H1 (cell line): ENCODE results near the gene CDC40. TPM values are rescaled to one million over a fixed set of nuclear protein-coding genes. Genes with fewer than 3 reads are reported as not detected.

Experiments used
- CTCF ChIA-PET: fragments of 300-600 bp; sonication (Branson Sonifier 250); formaldehyde crosslinking; loops from one replicate; lab custom pipeline; 2021; ENCODE audit not compliant: partially characterized antibody; lab: Charles Lee
- POLR2A ChIA-PET: fragments of 300-600 bp; sonication (Branson Sonifier 250); formaldehyde crosslinking; loops from one replicate; lab custom pipeline; 2021; ENCODE audit warnings: inconsistent platforms; ENCODE audit not compliant: partially characterized antibody; lab: Charles Lee
- DNase-seq, 2 experiments: peaks; one replicate each; pipeline versions ENCODE4 v3.0.0 to v3.0.0-alpha.2; 2010 to 2022; ENCODE audit warnings: low spot score in 2 of 2, low read depth in 1 of 2, mixed read lengths in 1 of 2
- FAIRE-seq: peaks from 2 replicates; lab custom pipeline; 2011; peaks lifted over from hg19 to GRCh38; lab: Jason Lieb, UNC
- H2AFZ ChIP-seq: 2 replicates; pipeline ENCODE4 v1.8.1; 2012; ENCODE audit warnings: low read length, inconsistent platforms
- H2AK5ac ChIP-seq: 2 replicates; pipeline ENCODE4 v1.6.1; 2013; ENCODE audit warnings: low read depth, low read length
- H2BK120ac ChIP-seq: replicated peaks from 2 replicates; pipeline ENCODE3; 2013; ENCODE audit warnings: low read depth, low read length, inconsistent platforms
- H2BK12ac ChIP-seq: 2 replicates; pipeline ENCODE4 v1.6.1; 2013; ENCODE audit warnings: low read depth, low read length
- H2BK15ac ChIP-seq: 2 replicates; pipeline ENCODE4 v1.6.1; 2013; ENCODE audit warnings: low read length
- H2BK20ac ChIP-seq: 2 replicates; pipeline ENCODE4 v1.6.1; 2013; ENCODE audit warnings: low read length
- H2BK5ac ChIP-seq: 2 replicates; pipeline ENCODE4 v1.6.1; 2013; ENCODE audit warnings: low read depth, low read length
- H3K14ac ChIP-seq: 2 replicates; pipeline ENCODE4 v1.6.1; 2013; ENCODE audit warnings: inconsistent platforms; ENCODE audit not compliant: insufficient read length
- H3K18ac ChIP-seq: 2 replicates; pipeline ENCODE4 v1.6.1; 2013; ENCODE audit warnings: low read length; ENCODE audit errors: extremely low read depth
- H3K23ac ChIP-seq: 2 replicates; pipeline ENCODE4 v1.6.1; 2013; ENCODE audit warnings: inconsistent platforms; ENCODE audit not compliant: insufficient read length
- H3K23me2 ChIP-seq: 2 replicates; pipeline ENCODE4 v1.6.1; 2013; ENCODE audit warnings: low read depth, low read length
- H3K27ac ChIP-seq: 2 replicates; pipeline ENCODE4 v1.6.1; 2011; ENCODE audit warnings: low read depth, low read length, inconsistent platforms
- H3K27me3 ChIP-seq, 4 experiments: replicated peaks in 1 of 4; 1 replicate in 1 of 4; 2 replicates in 3 of 4; pipeline versions ENCODE4 v1.6.1 to v1.8.1; 2011 to 2013; ENCODE audit warnings: low read length in 3 of 4, mild to moderate bottlenecking in 3 of 4, inconsistent platforms in 2 of 4, mixed read lengths in 2 of 4, moderate library complexity in 1 of 4; ENCODE audit not compliant: control insufficient read depth in 3 of 4, insufficient read depth in 3 of 4; ENCODE audit errors: extremely low read depth in 1 of 4
- H3K36me3 ChIP-seq, 4 experiments: 2 replicates each; pipeline versions ENCODE4 v1.6.1 to v1.8.1; 2011 to 2013; ENCODE audit warnings: mild to moderate bottlenecking in 4 of 4, low read length in 3 of 4, moderate library complexity in 2 of 4, control low read depth in 1 of 4, inconsistent platforms in 1 of 4; ENCODE audit not compliant: insufficient read depth in 4 of 4, control insufficient read depth in 2 of 4
- H3K4ac ChIP-seq: replicated peaks from 2 replicates; pipeline ENCODE3; 2013; ENCODE audit warnings: low read length, low read depth, mixed read lengths, inconsistent platforms; ENCODE audit not compliant: insufficient read length
- H3K4me1 ChIP-seq, 4 experiments: replicated peaks in 1 of 4; 1 replicate in 1 of 4; 2 replicates in 3 of 4; pipeline versions ENCODE4 v1.6.1 to v1.8.1; 2011 to 2013; ENCODE audit warnings: low read length in 3 of 4, inconsistent platforms in 2 of 4, mixed read lengths in 1 of 4; ENCODE audit not compliant: insufficient read depth in 4 of 4, control insufficient read depth in 3 of 4
- H3K4me2 ChIP-seq, 2 experiments: 2 replicates each; pipeline versions ENCODE4 v1.6.1 to v1.8.1; 2011 to 2013; ENCODE audit warnings: low read depth in 2 of 2, low read length in 2 of 2, control low read depth in 1 of 2, inconsistent platforms in 1 of 2, mild to moderate bottlenecking in 1 of 2; ENCODE audit not compliant: insufficient read depth in 1 of 2
- H3K4me3 ChIP-seq, 4 experiments: fragments of 200-600, 300-600 bp in 1 of 4; sonication (generic), shearing (Covaris generic), sonication (Bioruptor Twin) in 1 of 4; 2 replicates each; pipeline versions ENCODE4 v1.5.1 to v1.8.1; 2011 to 2016; ENCODE audit warnings: low read length in 4 of 4, low read depth in 3 of 4, control low read depth in 2 of 4, inconsistent platforms in 2 of 4, mild to moderate bottlenecking in 2 of 4, mixed read lengths in 1 of 4, moderate library complexity in 1 of 4; ENCODE audit not compliant: insufficient read depth in 2 of 4; ENCODE audit errors: extremely low read depth in 1 of 4
- H3K56ac ChIP-seq: replicated peaks from 2 replicates; pipeline ENCODE3; 2013; ENCODE audit warnings: low read depth, mild to moderate bottlenecking, mixed read lengths, low read length, inconsistent platforms; ENCODE audit not compliant: insufficient read length
- H3K79me1 ChIP-seq: 2 replicates; pipeline ENCODE4 v1.6.1; 2013; ENCODE audit warnings: low read depth, low read length, control low read depth
- H3K79me2 ChIP-seq, 2 experiments: 2 replicates each; pipeline versions ENCODE4 v1.6.1 to v1.8.1; 2012 to 2013; ENCODE audit warnings: low read length in 2 of 2, mild to moderate bottlenecking in 2 of 2, inconsistent platforms in 1 of 2; ENCODE audit not compliant: insufficient read depth in 2 of 2, control insufficient read depth in 1 of 2
- H3K9ac ChIP-seq, 4 experiments: replicated peaks in 1 of 4; 1 replicate in 1 of 4; 2 replicates in 3 of 4; pipeline versions ENCODE4 v1.6.1 to v1.8.1; 2011 to 2013; ENCODE audit warnings: low read depth in 3 of 4, low read length in 3 of 4, control low read depth in 2 of 4, mild to moderate bottlenecking in 2 of 4, moderate library complexity in 2 of 4, inconsistent platforms in 1 of 4; ENCODE audit errors: extremely low read depth in 1 of 4
- H3K9me3 ChIP-seq, 2 experiments: 2 replicates each; pipeline versions ENCODE4 v1.6.1 to v1.8.1; 2012 to 2013; ENCODE audit warnings: mild to moderate bottlenecking in 2 of 2, moderate library complexity in 2 of 2, control low read depth in 1 of 2, inconsistent platforms in 1 of 2, low read depth in 1 of 2, low read length in 1 of 2, mixed read lengths in 1 of 2; ENCODE audit not compliant: insufficient read depth in 2 of 2
- H4K20me1 ChIP-seq, 2 experiments: replicated peaks in 1 of 2; 2 replicates each; pipeline versions ENCODE3 to v1.8.1; 2011 to 2013; ENCODE audit warnings: inconsistent platforms in 2 of 2, low read length in 2 of 2, mild to moderate bottlenecking in 1 of 2; ENCODE audit not compliant: insufficient read depth in 2 of 2, control insufficient read depth in 1 of 2
- H4K5ac ChIP-seq: 2 replicates; pipeline ENCODE4 v1.6.1; 2013; ENCODE audit warnings: low read length, low read depth, mixed read lengths, inconsistent platforms; ENCODE audit not compliant: insufficient read length
- H4K8ac ChIP-seq: 2 replicates; pipeline ENCODE4 v1.8.0; 2013; ENCODE audit warnings: mild to moderate bottlenecking, moderate library complexity, low read length, inconsistent platforms; ENCODE audit not compliant: insufficient read depth; ENCODE audit errors: extremely low read depth
- H4K91ac ChIP-seq: replicated peaks from 2 replicates; pipeline ENCODE3; 2013; ENCODE audit warnings: low read length, mixed read lengths, inconsistent platforms; ENCODE audit not compliant: insufficient read length
- WGBS, 2 experiments: shearing (Covaris generic) in 1 of 2; methylation state at CpG; one replicate each; pipeline versions ENCODE4 v1.1.6 to v1.1.7; 2013 to 2015; ENCODE audit warnings: low lambda C conversion rate in 2 of 2, mixed read lengths in 2 of 2, inconsistent platforms in 1 of 2, low coverage in 1 of 2, missing lambda C conversion rate in 1 of 2; ENCODE audit not compliant: insufficient replicate concordance in 2 of 2, insufficient coverage in 1 of 2, insufficient read length in 1 of 2; ENCODE audit errors: extremely low coverage in 1 of 2, missing lambda C conversion rate in 1 of 2; 5-methylcytosine and 5-hydroxymethylcytosine counted together
- polyA plus RNA-seq, 7 experiments: library from polyadenylated mRNA; depleted of rRNA in 3 of 7; stranded (reverse) in 5 of 7; unstranded in 2 of 7; fragments of >200 nt in 5 of 7; fragments of 200-250 nt in 2 of 7; gene quantifications; 1 replicate in 5 of 7; 2 replicates in 1 of 7; 4 replicates in 1 of 7; pipeline versions ENCODE4 v1.2.1 to v1.2.3, GENCODE V29; 2011 to 2013; ENCODE audit warnings: missing spikeins in 2 of 7, mixed read lengths in 2 of 7
- total RNA-seq: library from RNA; stranded (reverse); fragmentation: NEBNext Ultra II Directional; extraction: Animal tissue kit (Norgen Biotek cat#: 25700); gene quantifications from 2 replicates; pipeline ENCODE4 v1.2.1, GENCODE V29; 2021
- TF ChIP-seq, protein P1 (sequence below): IDR thresholded peaks from 2 replicates; pipeline ENCODE4 v1.6.1; 2012; ENCODE audit warnings: inconsistent platforms

The CDC40 gene
- total and polyA plus RNA-seq, 2 of the 8 experiments (the other 6 are each of a cell fraction or from before 2014, with no cell fraction given) = 7.3 to 27.2 TPM

DNA sequence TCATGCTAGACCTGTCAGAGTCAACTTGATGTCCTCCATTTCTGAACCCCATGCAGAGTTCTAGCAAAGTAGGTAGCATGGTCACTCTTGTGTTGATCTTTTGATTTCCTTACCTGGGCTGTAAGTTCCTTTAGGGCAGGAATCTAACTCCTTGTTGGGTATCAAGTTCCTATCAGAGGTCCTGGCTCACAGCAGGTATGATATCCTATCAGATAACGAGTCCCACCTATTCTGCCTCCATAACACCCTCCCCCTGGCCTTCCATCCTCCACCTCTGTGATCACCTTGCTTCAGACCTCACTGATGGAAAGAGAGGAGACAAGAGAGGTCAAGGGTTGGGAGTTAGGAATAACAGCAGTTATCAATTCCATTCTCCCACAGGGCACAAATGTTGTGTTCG, 76.1 kb downstream of the CDC40 start:
- Histone ChIP-seq H3K79me1 (peaks cover 2% of the 10 kb centered on the region; the same call in 1 of the 2 replicates), H2BK15ac (no peak overlapping the region), H2AFZ (no peak overlapping the region), H4K20me1 (peaks cover 0 to 1% of the 10 kb centered on the region in 2 experiments), H3K79me2 (no peaks in the 10 kb centered on the region), H3K4me2 (no peak overlapping the region), H4K5ac (no peak overlapping the region), H3K4me3 (no peak overlapping the region), H3K9ac (no peak overlapping the region), H2AK5ac (no peak overlapping the region), H3K27ac (no peak overlapping the region), H4K8ac (no peak overlapping the region), H3K18ac (no peak overlapping the region), H3K23me2 (no peaks in the 10 kb centered on the region; the same call in 1 of the 2 replicates), H3K14ac (no peak overlapping the region), H3K23ac (no peak overlapping the region), H3K4ac (no peak overlapping the region), H3K4me1 (no peaks in the 10 kb centered on the region), H4K91ac (no peak overlapping the region), H2BK20ac (no peak overlapping the region), H2BK120ac (no peak overlapping the region), H3K27me3 (no peaks in the 10 kb centered on the region), H2BK12ac (no peak overlapping the region), H3K56ac (no peak overlapping the region), H3K36me3 (no peaks in the 10 kb centered on the region), H2BK5ac (no peak overlapping the region), H3K9me3 (peaks cover 5 to 6% of the 10 kb centered on the region in 2 experiments; a peak in 2 of 4 replicates)
- CTCF ChIA-PET = no interaction called here
- no peak for FAIRE-seq
- POLR2A ChIA-PET = no interaction called here
- TF ChIP-seq, protein P1, sequence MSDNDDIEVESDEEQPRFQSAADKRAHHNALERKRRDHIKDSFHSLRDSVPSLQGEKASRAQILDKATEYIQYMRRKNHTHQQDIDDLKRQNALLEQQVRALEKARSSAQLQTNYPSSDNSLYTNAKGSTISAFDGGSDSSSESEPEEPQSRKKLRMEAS = no peak
- no peak for DNase-seq
- 89% methylated on average over 2 of the region's 2 CpGs; no CpG with 5 or more reads in 1 of the 2 experiments for WGBS, 2 experiments
